ENCODE data around the gene AKAP13. TPM values are rescaled to one million over a fixed set of nuclear protein-coding genes. Genes with fewer than 3 reads are reported as not detected.

AKAP13 gene
- total and polyA plus RNA-seq, 2 of the 8 experiments (the other 6 are each of a cell fraction or from before 2014, with no cell fraction given): 14.0 to 46.2 TPM

GRCh38 chr15:85426481-85426880 lies 46.1 kb downstream of the AKAP13 start:
- Histone ChIP-seq H3K27ac (ENCODE audit: low read depth, low read length) (no peak overlapping the region), H3K14ac (ENCODE audit: insufficient read length) (no peak overlapping the region), H2BK120ac (replicated peaks; ENCODE audit: low read depth, low read length) (no peak overlapping the region), H3K4me1 (replicated peaks in 1 of 4; ENCODE audit: control insufficient read depth in 3 of 4, insufficient read depth in 4 of 4, low read length in 3 of 4) (peaks cover 0 to 10% (median 6%) of the 10 kb centered on the region in 4 experiments; a peak in 5 of 7 replicates), H2AFZ (ENCODE audit: low read length) (no peak overlapping the region), H4K91ac (replicated peaks; ENCODE audit: insufficient read length, low read length) (no peak overlapping the region), H3K23ac (ENCODE audit: insufficient read length) (no peak overlapping the region), H3K4ac (replicated peaks; ENCODE audit: insufficient read length, low read depth, low read length) (no peak overlapping the region), H2AK5ac (ENCODE audit: low read depth, low read length) (no peak overlapping the region), H3K9ac (replicated peaks in 1 of 4; ENCODE audit: extremely low read depth in 1 of 4, low read depth in 3 of 4, low read length in 3 of 4) (no peak overlapping the region), H3K36me3 (ENCODE audit: control insufficient read depth in 2 of 4, insufficient read depth in 4 of 4, low read length in 3 of 4) (no peaks in the 10 kb centered on the region), H3K23me2 (ENCODE audit: low read depth, low read length) (no peaks in the 10 kb centered on the region), H3K79me2 (ENCODE audit: control insufficient read depth in 1 of 2, insufficient read depth in 2 of 2, low read length in 2 of 2) (peaks cover 0 to 92% of the 10 kb centered on the region in 2 experiments; a peak in 3 of 4 replicates), H4K8ac (ENCODE audit: extremely low read depth, insufficient read depth, low read length) (no peak overlapping the region), H2BK5ac (ENCODE audit: low read depth, low read length) (no peak overlapping the region), H3K9me3 (ENCODE audit: insufficient read depth in 2 of 2, low read depth in 1 of 2, low read length in 1 of 2) (no peaks in the 10 kb centered on the region), H3K4me3 (ENCODE audit: extremely low read depth in 1 of 4, insufficient read depth in 2 of 4, low read depth in 3 of 4, low read length in 4 of 4) (no peak overlapping the region), H2BK20ac (ENCODE audit: low read length) (no peak overlapping the region), H3K79me1 (ENCODE audit: low read depth, low read length) (peaks cover 2% of the 10 kb centered on the region), H3K18ac (ENCODE audit: extremely low read depth, low read length) (no peak overlapping the region), H4K20me1 (replicated peaks in 1 of 2; ENCODE audit: control insufficient read depth in 1 of 2, insufficient read depth in 2 of 2, low read length in 2 of 2) (peaks cover 5 to 9% of the 10 kb centered on the region in 2 experiments), H2BK12ac (ENCODE audit: low read depth, low read length) (no peak overlapping the region), H3K27me3 (replicated peaks in 1 of 4; ENCODE audit: control insufficient read depth in 3 of 4, extremely low read depth in 1 of 4, insufficient read depth in 3 of 4, low read length in 3 of 4) (no peaks in the 10 kb centered on the region), H3K4me2 (ENCODE audit: insufficient read depth in 1 of 2, low read depth in 2 of 2, low read length in 2 of 2) (no peak overlapping the region), H4K5ac (ENCODE audit: insufficient read length, low read depth, low read length) (no peak overlapping the region), H3K56ac (replicated peaks; ENCODE audit: insufficient read length, low read depth, low read length) (no peak overlapping the region), H2BK15ac (ENCODE audit: low read length) (no peak overlapping the region)
- WGBS, 2 experiments (ENCODE audit: extremely low coverage in 1 of 2, insufficient coverage in 1 of 2, insufficient read length in 1 of 2, insufficient replicate concordance in 2 of 2, low coverage in 1 of 2, low lambda C conversion rate in 2 of 2, missing lambda C conversion rate in 1 of 2): 79% methylated on average over 1 of the region's 1 CpG; no CpG with 5 or more reads in 1 of the 2 experiments
- POLR2A ChIA-PET (ENCODE audit: partially characterized antibody): no interaction called here
- CTCF ChIA-PET (ENCODE audit: partially characterized antibody): no interaction called here
- FAIRE-seq (no peak), DNase-seq (ENCODE audit: low read depth in 1 of 2, low spot score in 2 of 2) (no peak)
- TF ChIP-seq TAF7 (optimal IDR thresholded peaks at IDR 0.05; ENCODE audit: borderline replicate concordance, low read depth, low read length) (no peak), SP1 (IDR thresholded peaks at IDR 0.05; ENCODE audit: low read depth, low read length) (no peak), SAP30 (IDR thresholded peaks at IDR 0.05; ENCODE audit: insufficient read depth, insufficient replicate concordance, low read length) (no peak), SIRT6 (IDR thresholded peaks at IDR 0.05; ENCODE audit: low read length) (no peak), EP300 (IDR thresholded peaks at IDR 0.05; ENCODE audit: borderline replicate concordance in 1 of 2, low read depth in 2 of 2, low read length in 2 of 2) (no peak), SP4 (IDR thresholded peaks at IDR 0.05; ENCODE audit: low read length) (no peak), YY1 (IDR thresholded peaks at IDR 0.05; ENCODE audit: low read depth, low read length) (no peak), GABPA (IDR thresholded peaks at IDR 0.05; ENCODE audit: borderline replicate concordance, insufficient read depth, low read length) (no peak), CEBPB (IDR thresholded peaks at IDR 0.05; ENCODE audit: low read depth, low read length) (no peak), TAF1 (IDR thresholded peaks at IDR 0.05; ENCODE audit: low read depth, low read length) (no peak), POLR2AphosphoS5 (IDR thresholded peaks at IDR 0.05; ENCODE audit: low read depth, low read length) (no peak), POLR2A (IDR thresholded peaks at IDR 0.05; ENCODE audit: control extremely low read depth in 1 of 2, low read depth in 2 of 2, low read length in 2 of 2) (no peak), TEAD4 (IDR thresholded peaks at IDR 0.05; ENCODE audit: low read depth, low read length) (no peak)
- TF ChIP-seq, protein P1, sequence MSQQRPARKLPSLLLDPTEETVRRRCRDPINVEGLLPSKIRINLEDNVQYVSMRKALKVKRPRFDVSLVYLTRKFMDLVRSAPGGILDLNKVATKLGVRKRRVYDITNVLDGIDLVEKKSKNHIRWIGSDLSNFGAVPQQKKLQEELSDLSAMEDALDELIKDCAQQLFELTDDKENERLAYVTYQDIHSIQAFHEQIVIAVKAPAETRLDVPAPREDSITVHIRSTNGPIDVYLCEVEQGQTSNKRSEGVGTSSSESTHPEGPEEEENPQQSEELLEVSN (IDR thresholded peaks at IDR 0.05): no peak
- TF ChIP-seq, protein P2, sequence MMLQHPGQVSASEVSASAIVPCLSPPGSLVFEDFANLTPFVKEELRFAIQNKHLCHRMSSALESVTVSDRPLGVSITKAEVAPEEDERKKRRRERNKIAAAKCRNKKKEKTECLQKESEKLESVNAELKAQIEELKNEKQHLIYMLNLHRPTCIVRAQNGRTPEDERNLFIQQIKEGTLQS (IDR thresholded peaks at IDR 0.05; ENCODE audit: insufficient read depth, low read depth, low read length): no peak

Measured in H1 (cell line).